Liver (tissue), 9 donors: ENCODE measurements around the gene MYO6. TPM values are rescaled to one million over a fixed set of nuclear protein-coding genes. Genes with fewer than 3 reads are reported as not detected.

Experiments
- DNase-seq: peaks from one replicate; pipeline ENCODE4 v3.0.0-alpha.2; 2017; ENCODE audit warnings: low spot score
- H3K27ac ChIP-seq, 2 donors: one replicate each; pipeline ENCODE4 v1.7.0; 2013; ENCODE audit warnings: inconsistent platforms in 2 of 2, low read length in 2 of 2, control low read depth in 1 of 2, low read depth in 1 of 2, mild to moderate bottlenecking in 1 of 2
- H3K27me3 ChIP-seq, 4 donors: one replicate each; pipeline versions ENCODE4 v1.6.1 to v1.7.0; 2013; ENCODE audit warnings: low read length in 3 of 4, inconsistent platforms in 1 of 4, mild to moderate bottlenecking in 1 of 4, moderate library complexity in 1 of 4; ENCODE audit not compliant: control insufficient read depth in 4 of 4, insufficient read depth in 4 of 4
- H3K36me3 ChIP-seq, 4 donors: one replicate each; pipeline versions ENCODE4 v1.6.1 to v1.7.0; 2013; ENCODE audit warnings: low read length in 3 of 4, mild to moderate bottlenecking in 3 of 4, low read depth in 1 of 4, moderate library complexity in 1 of 4; ENCODE audit not compliant: control insufficient read depth in 4 of 4, insufficient read depth in 3 of 4
- H3K4me1 ChIP-seq, 4 donors: one replicate each; pipeline versions ENCODE4 v1.6.1 to v1.7.0; 2013; ENCODE audit warnings: low read length in 3 of 4, mild to moderate bottlenecking in 3 of 4, moderate library complexity in 1 of 4; ENCODE audit not compliant: control insufficient read depth in 4 of 4, insufficient read depth in 4 of 4
- H3K4me3 ChIP-seq, 3 donors: one replicate each; pipeline versions ENCODE4 v1.6.1 to v1.7.0; 2013; ENCODE audit warnings: low read length in 3 of 3, control low read depth in 1 of 3, low read depth in 1 of 3, mild to moderate bottlenecking in 1 of 3
- H3K9ac ChIP-seq, 2 donors: one replicate each; pipeline ENCODE4 v1.7.0; 2013; ENCODE audit warnings: low read length in 2 of 2, mild to moderate bottlenecking in 2 of 2, moderate library complexity in 2 of 2, control low read depth in 1 of 2, low read depth in 1 of 2
- H3K9me3 ChIP-seq, 4 donors: one replicate each; pipeline versions ENCODE4 v1.6.1 to v1.7.0; 2013; ENCODE audit warnings: low read length in 3 of 4; ENCODE audit not compliant: control insufficient read depth in 4 of 4
- ATF3 ChIP-seq: IDR thresholded peaks from 2 replicates; pipeline ENCODE4 v1.6.1; 2016; ENCODE audit warnings: antibody characterized with exemption
- EGR1 ChIP-seq, 2 donors: IDR thresholded peaks; 2 replicates each; pipeline ENCODE4 v1.6.1; 2016 to 2018; ENCODE audit warnings: antibody characterized with exemption in 2 of 2, low read depth in 2 of 2
- FOXA1 ChIP-seq: IDR thresholded peaks from 2 replicates; pipeline ENCODE4 v1.6.1; 2016; ENCODE audit warnings: antibody characterized with exemption
- GABPA ChIP-seq, 2 donors: IDR thresholded peaks in 1 of 2; conservative IDR thresholded peaks in 1 of 2; 2 replicates each; pipeline ENCODE4 v1.6.1; 2016; ENCODE audit warnings: antibody characterized with exemption in 2 of 2, mild to moderate bottlenecking in 1 of 2, moderate library complexity in 1 of 2
- HNF4A ChIP-seq, 2 donors: conservative IDR thresholded peaks; 2 replicates each; pipeline ENCODE4 v1.6.1; 2016; ENCODE audit warnings: antibody characterized with exemption in 2 of 2, mild to moderate bottlenecking in 2 of 2
- HNF4G ChIP-seq: IDR thresholded peaks from 2 replicates; pipeline ENCODE4 v1.6.1; 2016; ENCODE audit warnings: antibody characterized with exemption
- MAX ChIP-seq: IDR thresholded peaks from 2 replicates; pipeline ENCODE4 v1.6.1; 2016; ENCODE audit warnings: antibody characterized with exemption
- RAD21 ChIP-seq, 2 donors: IDR thresholded peaks; 2 replicates each; pipeline ENCODE4 v1.6.1; 2016; ENCODE audit warnings: antibody characterized with exemption in 2 of 2, mild to moderate bottlenecking in 2 of 2
- REST ChIP-seq: IDR thresholded peaks from 2 replicates; pipeline ENCODE4 v1.6.1; 2016; ENCODE audit warnings: antibody characterized with exemption, mild to moderate bottlenecking
- RXRA ChIP-seq, 2 donors: IDR thresholded peaks; 2 replicates each; pipeline ENCODE4 v1.6.1; 2017 to 2018; ENCODE audit warnings: antibody characterized with exemption in 2 of 2, mild to moderate bottlenecking in 1 of 2
- SP1 ChIP-seq: IDR thresholded peaks from 2 replicates; pipeline ENCODE4 v1.6.1; 2018; ENCODE audit warnings: antibody characterized with exemption, mild to moderate bottlenecking
- TAF1 ChIP-seq: conservative IDR thresholded peaks from 2 replicates; pipeline ENCODE4 v1.6.1; 2016; ENCODE audit warnings: antibody characterized with exemption, mild to moderate bottlenecking
- YY1 ChIP-seq: IDR thresholded peaks from 2 replicates; pipeline ENCODE4 v1.6.1; 2016; ENCODE audit warnings: antibody characterized with exemption, mild to moderate bottlenecking
- ZBTB33 ChIP-seq: IDR thresholded peaks from 2 replicates; pipeline ENCODE4 v1.6.1; 2016; ENCODE audit warnings: antibody characterized with exemption
- WGBS: extraction: QIAGEN DNeasy Blood & Tissue Kit; methylation state at CpG from one replicate; pipeline ENCODE4 v1.1.7; 2013; 5-methylcytosine and 5-hydroxymethylcytosine counted together
- polyA plus RNA-seq, 2 donors: library from polyadenylated mRNA; stranded (reverse) in 1 of 2; unstranded in 1 of 2; fragments of 200-250 nt in 1 of 2; fragments of >200 nt in 1 of 2; fragmentation: Nextera tagmentation in 1 of 2; extraction: Ambion mirVana in 1 of 2; gene quantifications; one replicate each; pipeline versions ENCODE4 v1.2.1 to v1.2.3, GENCODE V29; 2013 to 2015
- total RNA-seq, 2 donors: library from RNA; depleted of rRNA; stranded (reverse); fragments of >200 nt; gene quantifications; one replicate each; pipeline ENCODE4 v1.2.3, GENCODE V29; 2014
- donor health status: healthy.
- donor health status: healthy.
- donor health status: healthy.
- donor health status: healthy.
- donor health status: healthy.

The MYO6 gene
- total and polyA plus RNA-seq, 4 donors: 6.5 to 18.3 (median 12.7) TPM

- Histone ChIP-seq H3K9ac (no peak overlapping the region), H3K4me3 (no peak overlapping the region), H3K4me1 (no peaks in the 10 kb centered on the region), H3K27me3 (no peaks in the 10 kb centered on the region), H3K9me3 (no peaks in the 10 kb centered on the region), H3K27ac (no peak overlapping the region), H3K36me3 (peaks cover 0 to 4% (median 0%) of the 10 kb centered on the region in 4 donors)
- TF ChIP-seq RXRA (IDR thresholded peaks at IDR 0.05) (no peak), HNF4A (conservative IDR thresholded peaks at IDR 0.05) (no peak), MAX (no peak), GABPA (IDR thresholded peaks at IDR 0.05 in 1 of 2, conservative IDR thresholded peaks at IDR 0.05 in 1 of 2) (no peak), ZBTB33 (no peak), HNF4G (no peak), SP1 (no peak), YY1 (no peak), FOXA1 (no peak), ATF3 (no peak), REST (no peak), TAF1 (no peak)
- no peak for DNase-seq
- 93% methylated on average over 3 of the region's 3 CpGs for WGBS
Observed at GRCh38 chr6:75906871-75907270, 157.8 kb downstream of the MYO6 start.

- no peak overlapping the region for H3K4me3 ChIP-seq
- no peaks in the 10 kb centered on the region for H3K27me3 ChIP-seq
- H3K9me3 ChIP-seq: no peaks in the 10 kb centered on the region
- no peak for DNase-seq
- no peaks in the 10 kb centered on the region for H3K4me1 ChIP-seq
- H3K36me3 ChIP-seq: peaks cover 0 to 4% (median 0%) of the 10 kb centered on the region in 4 donors
- 97% methylated on average over 2 of the region's 2 CpGs for WGBS
- TF ChIP-seq TAF1 (no peak), GABPA (IDR thresholded peaks at IDR 0.05 in 1 of 2, conservative IDR thresholded peaks at IDR 0.05 in 1 of 2) (no peak), RAD21 (IDR thresholded peaks at IDR 0.05) (no peak)
- no peak overlapping the region for H3K9ac ChIP-seq
- H3K27ac ChIP-seq: no peak overlapping the region
Observed at GRCh38 chr6:75907444-75907843, 158.4 kb downstream of the MYO6 start.

- Histone ChIP-seq H3K4me3 (no peak overlapping the region), H3K9ac (no peak overlapping the region), H3K4me1 (no peaks in the 10 kb centered on the region), H3K27me3 (no peaks in the 10 kb centered on the region), H3K36me3 (peaks cover 0 to 2% (median 0%) of the 10 kb centered on the region in 4 donors), H3K9me3 (no peaks in the 10 kb centered on the region), H3K27ac (no peak overlapping the region)
- no peak for DNase-seq
- TF ChIP-seq SP1 (no peak), GABPA (IDR thresholded peaks at IDR 0.05 in 1 of 2, conservative IDR thresholded peaks at IDR 0.05 in 1 of 2) (no peak), EGR1 (IDR thresholded peaks at IDR 0.05; ENCODE audit: low read depth in 2 of 2) (no peak), RAD21 (IDR thresholded peaks at IDR 0.05) (no peak), REST (no peak), RXRA (IDR thresholded peaks at IDR 0.05) (no peak), FOXA1 (no peak), ATF3 (no peak), ZBTB33 (no peak), MAX (no peak)
Observed at GRCh38 chr6:75913040-75913439, 164.0 kb downstream of the MYO6 start.
